A673 (cell line): ENCODE measurements around the gene TMCC1. TPM values are rescaled to one million over a fixed set of nuclear protein-coding genes. Genes with fewer than 3 reads are reported as not detected.

Source experiments
- BruUV-seq: library from RNA; stranded (reverse); fragments of 400-500 nt; replicated peaks from 2 replicates; lab custom pipeline; 2021; lab: Mats Ljungman, UMichigan
- CTCF ChIA-PET: fragments of 300-600 bp; sonication (Branson Sonifier 250); formaldehyde crosslinking; loops from one replicate; lab custom pipeline; 2022; ENCODE audit warnings: antibody characterized with exemption; lab: Charles Lee
- POLR2A ChIA-PET: fragments of 300-600 bp; sonication (Branson Sonifier 250); formaldehyde crosslinking; loops from one replicate; lab custom pipeline; 2022; ENCODE audit warnings: antibody characterized with exemption; ENCODE audit not compliant: low non-redundant PET; lab: Charles Lee
- DNase-seq: peaks from one replicate; pipeline ENCODE4 v3.0.0-alpha.2; 2015; ENCODE audit warnings: low spot score
- H3K27ac ChIP-seq: fragments of 200-600 bp; sonication (generic); 2 replicates; pipeline ENCODE4 v1.5.1; 2016; ENCODE audit warnings: mixed run types, low read depth, mild to moderate bottlenecking, mixed read lengths, antibody characterized with exemption, low read length; ENCODE audit not compliant: poor library complexity, severe bottlenecking
- H3K27me3 ChIP-seq: fragments of 200-600 bp; sonication (generic); replicated peaks from 2 replicates; pipeline ENCODE4 v1.6.1; 2017; ENCODE audit warnings: mixed run types, low read depth, mild to moderate bottlenecking, mixed read lengths, antibody characterized with exemption, low read length; ENCODE audit not compliant: insufficient read depth, poor library complexity
- H3K36me3 ChIP-seq: fragments of 200-600 bp; sonication (generic); 2 replicates; pipeline ENCODE4 v1.6.1; 2016; ENCODE audit warnings: mixed run types, mild to moderate bottlenecking, mixed read lengths, antibody characterized with exemption, low read length; ENCODE audit not compliant: insufficient read depth, poor library complexity, severe bottlenecking
- H3K4me1 ChIP-seq: fragments of 200-600 bp; sonication (generic); 2 replicates; pipeline ENCODE4 v1.6.1; 2017; ENCODE audit warnings: mixed run types, mild to moderate bottlenecking, mixed read lengths, antibody characterized with exemption, low read length; ENCODE audit not compliant: insufficient read depth, poor library complexity, severe bottlenecking
- H3K4me3 ChIP-seq: fragments of 200-600 bp; sonication (generic); 2 replicates; pipeline ENCODE4 v1.5.1; 2016; ENCODE audit warnings: low read depth, mixed run types, mild to moderate bottlenecking, mixed read lengths, low read length; ENCODE audit not compliant: poor library complexity, severe bottlenecking
- H3K9me3 ChIP-seq: fragments of 200-600 bp; sonication (generic); 2 replicates; pipeline ENCODE4 v1.6.1; 2016; ENCODE audit warnings: mixed run types, low read depth, mild to moderate bottlenecking, mixed read lengths, antibody characterized with exemption, low read length; ENCODE audit not compliant: poor library complexity, severe bottlenecking
- EZH2 ChIP-seq: fragments of 200-600 bp; sonication (generic); IDR thresholded peaks from 2 replicates; pipeline ENCODE4 v1.6.1; 2017; ENCODE audit warnings: borderline replicate concordance, low read depth, mild to moderate bottlenecking, mixed read lengths, antibody characterized with exemption, low read length; ENCODE audit not compliant: poor library complexity, severe bottlenecking
- intact Hi-C: fragments of 100-400 bp; cut with micrococcal nuclease; formaldehyde crosslinking; loops from one replicate; pipeline ENCODE4 v1.10.0; 2022; ENCODE audit not compliant: unreplicated experiment
- total RNA-seq: library from RNA; stranded (reverse); gene quantifications from 2 replicates; pipeline ENCODE4 v1.2.3, GENCODE V29; 2021
- TF ChIP-seq, protein P1 (sequence below): fragments of 300-800, 200-600 bp; sonication (generic); conservative IDR thresholded peaks from 2 replicates; pipeline ENCODE4 v1.5.1; 2017; ENCODE audit warnings: low read depth, mild to moderate bottlenecking, antibody characterized with exemption, low read length, moderate library complexity, mixed read lengths

TMCC1 gene
- total RNA-seq, 1 experiment from 2014 or later = 29.4 TPM

DNA sequence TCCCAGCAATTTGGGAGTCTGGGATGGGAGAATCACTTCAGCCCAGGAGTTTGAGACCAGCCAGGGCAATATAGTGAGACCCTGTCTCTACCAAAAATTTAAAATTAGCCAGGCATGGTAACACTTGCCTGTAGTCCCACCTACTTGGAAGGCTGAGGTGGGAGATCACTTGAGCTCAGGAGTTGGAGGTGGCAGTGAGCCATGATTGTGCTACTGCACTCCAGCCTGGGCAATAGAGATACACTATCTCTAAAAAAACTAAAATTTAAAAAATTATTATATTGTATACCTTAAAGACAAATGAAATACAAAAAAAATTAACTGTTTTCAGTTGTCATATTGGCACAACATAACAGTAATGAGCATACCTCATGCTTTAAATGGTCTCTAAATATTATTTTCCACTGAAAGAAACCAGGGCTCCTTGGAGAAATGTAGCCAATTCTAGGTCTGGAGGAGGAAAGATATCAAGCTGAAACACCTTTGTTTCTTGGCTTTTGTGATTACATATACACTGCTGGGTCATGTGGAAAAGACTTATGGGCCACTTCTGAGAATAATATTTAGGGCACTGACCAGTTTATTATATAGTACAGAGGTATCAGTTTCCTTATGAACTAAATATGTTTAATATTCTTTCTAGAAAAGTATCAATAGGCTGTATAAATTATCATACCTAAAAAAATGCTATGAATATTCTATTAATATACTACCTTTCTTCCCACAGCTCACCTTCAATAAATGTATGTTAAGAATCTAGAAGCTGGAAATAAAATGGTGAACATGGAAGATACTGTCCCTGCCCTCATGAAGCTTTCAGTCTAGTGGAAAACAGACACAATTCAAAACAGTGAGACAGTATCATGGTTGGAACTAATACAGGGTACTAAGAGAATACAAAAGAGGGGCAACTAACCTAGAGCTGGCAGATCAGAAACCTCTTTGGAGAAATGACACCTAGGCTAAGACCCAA, 119.5 kb downstream of the TMCC1 start:
- no TSS peak for BruUV-seq
- intact Hi-C loops = no loop called here
- no peaks in the 10 kb centered on the region for H3K36me3 ChIP-seq
- ChIA-PET CTCF (no interaction called here), POLR2A (no interaction called here)
- H3K27me3 ChIP-seq = no peaks in the 10 kb centered on the region
- no peak overlapping the region for H3K4me3 ChIP-seq
- TF ChIP-seq, protein P1, sequence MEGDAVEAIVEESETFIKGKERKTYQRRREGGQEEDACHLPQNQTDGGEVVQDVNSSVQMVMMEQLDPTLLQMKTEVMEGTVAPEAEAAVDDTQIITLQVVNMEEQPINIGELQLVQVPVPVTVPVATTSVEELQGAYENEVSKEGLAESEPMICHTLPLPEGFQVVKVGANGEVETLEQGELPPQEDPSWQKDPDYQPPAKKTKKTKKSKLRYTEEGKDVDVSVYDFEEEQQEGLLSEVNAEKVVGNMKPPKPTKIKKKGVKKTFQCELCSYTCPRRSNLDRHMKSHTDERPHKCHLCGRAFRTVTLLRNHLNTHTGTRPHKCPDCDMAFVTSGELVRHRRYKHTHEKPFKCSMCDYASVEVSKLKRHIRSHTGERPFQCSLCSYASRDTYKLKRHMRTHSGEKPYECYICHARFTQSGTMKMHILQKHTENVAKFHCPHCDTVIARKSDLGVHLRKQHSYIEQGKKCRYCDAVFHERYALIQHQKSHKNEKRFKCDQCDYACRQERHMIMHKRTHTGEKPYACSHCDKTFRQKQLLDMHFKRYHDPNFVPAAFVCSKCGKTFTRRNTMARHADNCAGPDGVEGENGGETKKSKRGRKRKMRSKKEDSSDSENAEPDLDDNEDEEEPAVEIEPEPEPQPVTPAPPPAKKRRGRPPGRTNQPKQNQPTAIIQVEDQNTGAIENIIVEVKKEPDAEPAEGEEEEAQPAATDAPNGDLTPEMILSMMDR = no peak
- TF ChIP-seq EZH2 = no peak
- H3K9me3 ChIP-seq = no peaks in the 10 kb centered on the region
- no peak overlapping the region for H3K27ac ChIP-seq
- H3K4me1 ChIP-seq = no peaks in the 10 kb centered on the region
- no peak for DNase-seq

DNA sequence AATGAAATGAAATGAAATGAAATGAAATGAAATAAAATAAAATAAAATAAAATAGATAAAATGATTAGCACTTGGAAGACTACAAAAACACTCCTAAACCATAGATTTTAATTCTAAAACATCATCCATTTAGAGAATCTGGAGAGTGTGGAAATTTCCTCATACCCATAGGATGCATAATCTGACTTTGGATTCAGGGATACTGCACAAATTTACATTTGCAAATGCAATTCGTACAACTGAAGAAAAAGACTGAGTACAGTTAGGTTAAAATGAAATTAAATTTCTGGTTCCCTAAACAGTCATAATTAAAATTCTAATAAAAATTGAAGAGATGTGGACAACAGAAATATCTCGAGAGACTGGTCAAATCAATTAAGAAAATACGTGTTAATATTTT, 122.9 kb downstream of the TMCC1 start:
- no peak for TF ChIP-seq EZH2
- TF ChIP-seq, protein P1 = no peak
- H3K9me3 ChIP-seq = no peaks in the 10 kb centered on the region
- intact Hi-C loops = no loop called here
- DNase-seq = no peak
- no TSS peak for BruUV-seq
- H3K4me3 ChIP-seq = no peak overlapping the region
- no peak overlapping the region for H3K27ac ChIP-seq
- ChIA-PET POLR2A (no interaction called here), CTCF (no interaction called here)
- no peaks in the 10 kb centered on the region for H3K4me1 ChIP-seq
- H3K27me3 ChIP-seq = no peaks in the 10 kb centered on the region
- H3K36me3 ChIP-seq = no peaks in the 10 kb centered on the region

DNA sequence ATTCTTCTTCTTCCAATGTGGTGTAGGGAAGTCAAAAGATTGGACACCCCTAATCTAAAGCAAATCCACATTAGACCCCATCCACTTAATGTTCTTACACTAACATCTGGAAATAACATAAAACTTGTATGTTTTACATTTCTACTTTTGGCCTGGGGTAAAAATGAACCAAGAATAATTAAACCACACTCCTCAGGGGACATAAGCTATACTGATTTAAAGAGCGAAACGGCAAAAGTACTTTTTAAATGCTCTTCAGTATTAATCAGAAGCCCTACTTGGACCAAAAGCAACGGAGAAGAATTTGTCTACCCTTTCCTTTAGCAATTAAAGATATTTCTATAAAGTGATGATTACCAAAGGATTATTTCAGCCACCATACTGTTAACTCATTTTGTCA, 123.9 kb downstream of the TMCC1 start:
- CTCF ChIA-PET = interaction anchor here (0.7 kb wide), 1 partner anchor 38 kb away, joined by 8 read pairs; no protein-coding TSS in a partner anchor
- BruUV-seq = no TSS peak
- POLR2A ChIA-PET = no interaction called here

More for the DNA sequence above, 123.9 kb downstream of the TMCC1 start:
- TF ChIP-seq, protein P1 = no peak
- TF ChIP-seq EZH2 = no peak
- Histone ChIP-seq H3K27ac (no peak overlapping the region), H3K4me3 (no peak overlapping the region), H3K4me1 (no peaks in the 10 kb centered on the region), H3K9me3 (no peaks in the 10 kb centered on the region), H3K27me3 (no peaks in the 10 kb centered on the region), H3K36me3 (no peaks in the 10 kb centered on the region)
- intact Hi-C loops = no loop called here
- no peak for DNase-seq
